SW 1271 (cell line): Measurements from ENCODE around the gene PPP4R1.
"Not testable (repeated sequence)": the region's sequence is repeated elsewhere in the genome, so short reads cannot be mapped to it uniquely, and the experiment has no call there.

Experiments
- DNase-seq, 2 experiments: peaks; one replicate each; lab custom pipeline; 2025; lab: John Stamatoyannopoulos, UW

PPP4R1 gene

DNA sequence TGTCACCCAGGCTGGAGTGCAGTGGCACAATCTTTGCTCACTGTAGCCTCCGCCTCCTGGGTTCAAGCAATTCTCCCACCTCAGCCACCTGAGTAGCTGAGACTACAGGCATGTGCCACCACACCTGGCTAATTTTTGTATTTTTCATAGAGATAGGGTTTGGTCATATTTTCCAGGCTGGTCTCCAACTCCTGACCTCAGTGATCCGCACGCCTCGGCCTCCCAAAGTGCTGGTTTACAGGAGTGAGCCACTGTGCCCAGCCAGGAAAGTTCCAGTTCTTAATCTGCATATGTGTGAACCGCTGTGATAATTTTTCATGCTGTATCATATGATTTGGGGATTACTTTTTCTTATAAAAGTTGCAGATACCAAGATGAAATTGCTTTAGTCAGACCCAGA is 14.6 kb upstream of the PPP4R1 start:
- DNase-seq, result no peak

GRCh38 chr18:9627642-9628041 is 13.3 kb upstream of the PPP4R1 start:
- DNase-seq, result peak in 1 of 2 experiments; percentile 9

- DNase-seq, result no peak
These were observed 5.6 kb upstream of the PPP4R1 start for GRCh38 chr18:9619990-9620389.

DNA sequence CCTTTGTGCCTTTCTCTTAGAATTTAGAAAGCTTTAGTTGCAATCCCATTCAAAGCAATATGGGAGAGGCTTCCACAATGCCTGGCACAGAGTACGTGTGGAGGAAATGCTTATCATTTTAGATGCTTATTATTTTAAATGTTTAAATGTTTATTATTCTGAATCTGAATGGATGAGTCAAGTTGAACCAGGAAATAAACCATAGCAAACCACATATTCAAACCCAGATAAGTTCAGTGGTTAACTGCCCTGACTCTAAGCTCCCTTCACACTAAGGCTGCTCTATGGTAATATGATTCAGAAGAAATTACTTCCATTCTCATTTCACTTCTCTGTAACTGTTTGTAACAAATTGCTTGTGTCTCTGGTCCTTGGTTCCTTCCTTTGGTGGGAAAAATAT is 5.2 kb upstream of the PPP4R1 start:
- no peak for DNase-seq

DNA sequence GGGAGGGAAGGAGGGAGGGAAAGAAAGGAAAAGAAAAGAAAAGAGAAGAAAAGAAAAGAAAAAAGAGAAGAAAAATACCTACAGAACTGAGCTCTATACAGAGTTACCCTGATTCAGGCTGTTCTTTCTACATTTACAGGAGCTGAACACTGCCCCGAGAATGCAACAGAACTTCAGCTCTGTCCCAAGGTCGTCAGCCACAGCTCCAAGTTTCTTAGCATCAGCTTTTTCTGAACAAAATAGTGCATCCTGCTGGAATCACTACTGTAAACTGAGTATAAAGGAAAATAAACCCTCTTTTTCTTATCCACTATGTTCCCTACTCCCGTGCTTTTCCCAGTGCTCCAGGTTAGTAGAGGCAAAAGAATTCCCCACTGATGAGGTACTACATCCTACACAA is 4.7 kb upstream of the PPP4R1 start:
- DNase-seq, result no peak

DNA sequence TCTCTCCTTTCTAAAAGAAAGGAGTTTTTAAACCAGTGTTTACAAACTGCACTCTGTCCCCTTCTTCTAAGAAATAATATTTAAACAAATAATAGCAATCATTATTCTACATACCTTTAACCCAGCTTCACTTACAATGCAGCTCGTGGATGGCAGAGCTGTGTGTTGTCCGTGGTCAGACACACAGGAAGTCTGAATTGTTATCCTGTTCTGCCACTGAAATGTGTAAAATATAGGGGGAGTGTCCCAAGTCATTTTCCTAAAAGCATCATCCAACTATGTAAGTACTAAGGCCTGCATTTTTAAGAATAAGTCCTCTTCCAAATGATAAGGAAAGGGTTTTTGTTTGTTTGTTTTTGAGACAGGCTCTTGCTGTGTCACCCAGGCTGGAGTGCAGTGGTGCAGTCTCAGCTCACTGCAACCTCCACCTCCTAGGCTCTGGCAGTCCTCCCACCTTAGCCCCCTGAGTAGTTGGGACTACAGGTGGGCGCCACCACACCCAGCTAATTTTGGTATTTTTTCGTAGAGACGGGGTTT is 2.7 kb upstream of the PPP4R1 start:
- DNase-seq, result no peak

GRCh38 chr18:9616049-9616448 is 1.7 kb upstream of the PPP4R1 start:
- DNase-seq, result no peak

DNA sequence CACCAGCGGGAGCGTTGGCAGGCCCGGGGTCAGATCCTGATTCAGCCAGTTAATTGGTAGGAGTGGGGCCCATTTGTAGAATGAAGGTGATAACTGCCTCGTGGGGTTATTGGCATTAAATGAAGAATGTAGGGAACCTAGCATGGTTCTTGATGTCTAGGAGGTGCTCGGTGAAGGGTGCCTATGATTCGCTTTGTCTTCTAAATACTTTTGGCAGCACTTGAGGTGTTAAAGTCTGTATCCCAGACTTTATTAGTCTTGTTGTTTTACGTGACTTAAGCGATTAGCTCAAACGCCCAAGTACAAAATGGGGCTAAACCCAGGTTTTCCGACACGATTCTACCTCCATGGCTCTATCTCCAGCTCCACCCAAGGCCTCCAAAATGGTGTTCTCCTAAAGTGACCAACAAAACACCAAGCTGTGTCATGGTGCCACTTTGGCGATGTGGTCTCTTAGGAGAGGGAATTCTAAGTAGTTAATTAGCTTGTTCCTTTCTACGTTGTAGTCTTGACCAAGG is 980 bp upstream of the PPP4R1 start:
- no peak for DNase-seq

DNA sequence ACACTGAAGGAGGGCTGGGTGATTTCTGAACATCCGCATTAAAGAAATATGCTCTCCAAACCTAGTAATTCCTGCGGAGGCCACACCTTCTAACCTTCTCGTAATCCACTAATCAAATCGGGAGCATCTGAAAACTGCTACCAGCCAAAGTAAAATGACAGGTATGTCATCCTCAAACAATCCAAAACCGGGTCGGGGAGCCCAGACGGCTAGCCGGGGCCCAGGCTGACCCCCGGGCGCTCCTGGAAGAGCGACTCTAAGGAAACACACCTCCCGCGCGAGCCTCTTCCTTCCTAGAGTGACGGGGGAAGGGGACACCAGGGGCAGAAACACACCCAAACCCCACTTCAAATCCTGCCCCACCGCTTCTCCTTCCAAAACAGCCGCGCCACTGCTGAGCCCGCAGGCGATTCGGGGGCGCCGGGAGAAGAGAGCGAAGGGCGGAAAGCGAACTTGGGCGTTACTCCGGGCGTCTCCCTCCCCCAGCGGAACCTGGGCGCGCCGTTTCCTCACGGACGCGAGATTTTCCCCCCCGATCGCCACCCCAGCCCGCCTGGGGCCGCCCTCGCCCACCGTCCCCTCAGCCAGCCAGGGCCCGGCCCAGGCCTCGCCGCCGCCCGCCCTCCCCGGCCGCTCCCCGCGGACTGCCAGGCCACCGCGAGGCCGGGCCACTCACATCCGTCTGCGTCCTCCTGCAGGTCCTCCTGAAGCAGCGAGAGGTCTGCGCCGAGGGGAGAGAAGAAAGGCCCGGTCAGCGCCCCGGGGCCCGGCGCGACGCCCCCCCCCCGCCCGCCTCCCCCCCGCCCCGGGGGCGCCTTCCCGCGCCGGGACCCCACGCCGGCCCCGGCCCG is 584 bp downstream of the PPP4R1 start:
- DNase-seq, result peak in 1 of 2 experiments; percentile 35

DNA sequence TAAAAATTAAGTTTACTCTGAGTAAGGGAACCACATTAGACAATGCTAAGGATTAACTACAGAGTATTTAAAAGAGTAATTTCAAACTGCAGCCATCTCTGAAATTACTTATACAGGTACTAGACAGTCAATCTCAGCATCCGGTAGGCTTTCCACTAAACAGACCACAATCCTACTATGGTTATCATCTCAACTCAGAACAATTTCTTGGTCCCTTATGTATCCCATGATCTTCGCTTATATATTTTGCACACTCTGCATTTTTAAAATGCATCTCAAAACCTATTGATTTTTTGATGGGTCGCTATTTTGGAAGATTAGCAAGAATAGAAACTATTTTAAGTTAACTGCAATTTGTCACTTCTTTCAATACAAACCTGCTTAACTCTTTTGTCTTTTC is 1.4 kb downstream of the PPP4R1 start:
- no peak for DNase-seq

GRCh38 chr18:9612215-9612830 is 2.0 kb downstream of the PPP4R1 start:
- peak in 1 of 2 experiments; percentile 73 for DNase-seq

- no peak for DNase-seq
These were observed 5.2 kb downstream of the PPP4R1 start for GRCh38 chr18:9609190-9609589.

DNA sequence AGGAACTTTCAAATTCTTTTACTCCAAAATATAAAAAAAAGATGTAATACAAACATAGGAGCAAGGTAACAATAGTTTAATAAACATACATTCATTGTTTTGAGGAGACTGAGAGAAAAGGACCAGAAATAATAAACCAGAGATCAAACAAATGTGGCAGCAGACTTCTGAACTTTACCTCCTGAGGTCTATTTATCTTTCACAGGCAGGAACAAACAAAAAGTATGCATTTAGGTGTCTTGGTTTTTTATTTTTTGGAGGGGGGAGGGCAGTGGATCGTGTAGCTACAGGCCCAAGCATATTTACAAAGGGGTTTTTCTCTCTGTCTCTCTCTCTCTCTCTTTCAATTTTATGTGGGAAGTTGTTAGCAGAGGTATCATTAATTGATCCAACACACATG is 5.6 kb downstream of the PPP4R1 start:
- no peak for DNase-seq

DNA sequence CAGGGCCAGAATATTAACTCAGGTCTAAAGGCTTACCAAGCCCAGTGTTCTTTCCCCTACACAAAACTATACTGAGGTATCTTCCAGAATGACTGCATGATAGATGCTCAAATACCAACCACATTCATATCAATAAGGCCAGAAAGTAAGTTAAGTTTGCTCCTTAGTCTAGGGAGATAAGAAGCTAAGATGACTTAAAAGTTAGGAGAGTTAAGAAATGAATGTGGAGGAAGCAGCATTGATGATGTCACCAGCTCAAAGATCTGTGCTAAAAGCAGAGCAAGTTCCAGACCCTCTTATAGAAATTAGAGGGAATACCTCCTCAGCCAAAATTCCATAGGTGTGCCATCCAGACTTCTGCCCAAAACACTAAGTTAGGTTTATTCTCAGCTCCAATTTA is 6.1 kb downstream of the PPP4R1 start:
- DNase-seq, result no peak

DNA sequence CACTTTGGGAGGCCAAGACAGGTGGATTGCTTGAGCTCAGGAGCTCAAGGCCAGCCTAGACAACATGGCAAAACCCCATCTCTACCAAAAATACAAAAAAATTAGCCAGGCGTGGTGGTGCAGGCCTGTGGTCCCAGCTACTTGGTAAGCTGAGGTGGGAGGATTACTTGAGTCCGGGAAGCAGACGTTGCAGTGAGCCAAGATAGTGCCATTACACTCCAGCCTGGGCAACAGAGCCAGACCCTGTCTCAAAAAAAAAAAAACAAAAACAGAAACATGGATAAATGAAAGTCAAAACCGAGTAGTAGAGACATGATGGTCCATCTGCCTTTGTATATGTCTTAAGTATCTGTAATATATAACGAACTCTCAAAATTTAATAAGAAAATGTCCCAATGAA is 7.2 kb downstream of the PPP4R1 start:
- DNase-seq, result not testable (repeated sequence)

- no peak for DNase-seq
These were observed 8.3 kb downstream of the PPP4R1 start for GRCh38 chr18:9606039-9606438.

GRCh38 chr18:9604348-9604747 is 10.0 kb downstream of the PPP4R1 start:
- no peak for DNase-seq

- no peak for DNase-seq
These were observed 15.0 kb downstream of the PPP4R1 start for GRCh38 chr18:9599328-9599727.

- DNase-seq, result no peak
These were observed 16.8 kb downstream of the PPP4R1 start for GRCh38 chr18:9597609-9598008.

- no peak for DNase-seq
These were observed 17.4 kb downstream of the PPP4R1 start for GRCh38 chr18:9596843-9597526.

GRCh38 chr18:9596226-9596625 is 18.1 kb downstream of the PPP4R1 start:
- DNase-seq, result no peak

DNA sequence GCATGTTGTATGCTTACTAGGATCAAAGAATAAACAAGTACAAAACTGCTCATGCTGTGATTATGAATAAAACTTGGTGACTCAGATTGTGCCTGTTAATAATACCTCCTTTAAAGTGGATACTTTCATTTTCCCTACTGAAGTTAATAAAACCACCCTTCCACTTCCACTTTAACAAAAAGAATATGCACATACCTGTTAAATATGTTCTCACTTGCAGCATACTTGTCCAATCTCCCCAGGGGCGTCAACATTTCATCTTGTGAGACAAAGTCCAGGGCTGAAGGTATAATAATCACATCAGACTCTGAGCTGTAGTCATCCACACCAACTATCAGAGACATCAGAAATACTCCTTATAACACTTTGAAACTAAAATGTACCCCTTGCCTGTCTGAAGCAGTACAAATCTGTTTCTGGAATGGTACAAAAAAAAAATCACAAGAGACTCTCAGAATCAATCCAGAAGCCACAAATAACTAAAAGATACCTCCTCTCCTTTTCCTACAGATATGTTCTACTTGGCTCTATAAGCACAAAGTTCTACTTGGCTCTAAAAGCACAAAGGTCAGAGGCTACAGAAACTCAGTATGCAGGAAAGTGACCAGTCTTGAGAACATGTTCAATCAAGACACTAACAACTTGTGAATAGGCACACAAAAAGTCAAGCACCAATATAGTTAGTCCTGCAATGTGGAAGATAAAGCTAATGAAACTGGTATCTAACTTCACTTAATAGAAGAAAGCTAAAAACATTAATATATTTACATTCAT is 19.3 kb downstream of the PPP4R1 start:
- DNase-seq, result no peak
